Uterus (tissue), 2 donors: ENCODE results near the gene DENND2A.

ENCODE experiments used
- CTCF ChIP-seq, 4 experiments: fragments of 200-600 bp in 2 of 4; fragments of 450-650 bp in 2 of 4; sonication (generic) in 2 of 4; IDR thresholded peaks; one replicate each; pipeline ENCODE4 v1.5.1; 2016 to 2019; ENCODE audit warnings: antibody characterized with exemption in 4 of 4, mild to moderate bottlenecking in 2 of 4, moderate library complexity in 1 of 4
- POLR2A ChIP-seq, 2 donors: fragments of 450-650 bp; IDR thresholded peaks; one replicate each; pipeline ENCODE4 v1.6.1; 2016; ENCODE audit warnings: antibody characterized with exemption in 2 of 2, mild to moderate bottlenecking in 1 of 2, moderate library complexity in 1 of 2

- TF ChIP-seq CTCF (IDR thresholded peaks at IDR 0.05) (no peak), POLR2A (IDR thresholded peaks at IDR 0.05) (no peak)
Measured at GRCh38 chr7:140649556-140650205, 9.1 kb upstream of the DENND2A start.
